ENCODE data around the gene KCNB1.

The KCNB1 gene

DNA sequence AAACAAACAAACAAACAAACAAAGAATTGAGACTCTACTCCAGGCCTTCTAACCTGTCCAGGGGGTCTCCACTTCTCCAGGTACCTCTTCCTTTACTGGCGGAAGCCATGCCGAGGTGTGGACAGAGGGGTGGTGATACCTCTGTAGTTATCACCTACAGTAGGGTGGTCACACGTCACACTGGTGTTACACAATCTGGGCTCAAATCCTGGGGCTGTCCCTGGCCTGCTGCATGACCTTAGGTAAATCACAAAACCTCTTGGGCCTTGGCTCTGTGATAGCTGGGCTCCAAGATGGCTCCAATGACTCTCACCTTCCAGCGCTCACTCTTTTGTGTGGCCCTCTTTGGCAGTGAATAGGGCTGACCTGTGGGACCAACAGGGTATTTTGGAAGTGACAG, 127.8 kb downstream of the KCNB1 start:
- Histone ChIP-seq H3K4me3 (ENCODE audit: low read length) (no peak overlapping the region), H3K27me3 (ENCODE audit: insufficient read depth, low read length) (no peaks in the 10 kb centered on the region), H3K9me3 (ENCODE audit: insufficient read depth, low read depth, low read length) (no peaks in the 10 kb centered on the region), H3K27ac (ENCODE audit: low read length) (no peak overlapping the region), H3K9ac (ENCODE audit: low read depth, low read length) (no peak overlapping the region), H3K4me1 (ENCODE audit: insufficient read depth, low read length) (no peaks in the 10 kb centered on the region), H3K36me3 (ENCODE audit: insufficient read depth, low read depth, low read length) (no peaks in the 10 kb centered on the region)

DNA sequence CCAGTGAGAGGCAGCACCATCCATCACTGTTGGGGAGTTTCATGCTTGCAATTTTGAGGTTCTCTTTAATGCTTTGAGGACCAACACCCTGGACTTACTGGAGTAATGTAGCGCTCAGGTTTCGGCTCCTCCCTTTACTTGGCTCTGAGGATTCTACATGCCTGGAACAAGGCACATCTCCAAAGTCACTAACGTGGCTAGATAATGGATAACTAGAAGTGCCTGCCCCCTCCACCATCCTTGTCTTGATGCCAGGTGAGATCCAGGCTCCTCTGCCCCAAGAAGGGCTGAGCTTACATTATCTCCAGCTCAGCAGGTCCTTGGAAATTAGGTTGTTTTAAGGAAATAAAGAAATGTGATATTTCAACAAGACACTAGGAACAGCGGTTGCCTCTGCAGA, 129.1 kb downstream of the KCNB1 start:
- Histone ChIP-seq H3K4me1 (ENCODE audit: insufficient read depth, low read length) (no peaks in the 10 kb centered on the region), H3K4me3 (ENCODE audit: low read length) (no peak overlapping the region), H3K9me3 (ENCODE audit: insufficient read depth, low read depth, low read length) (no peaks in the 10 kb centered on the region), H3K9ac (ENCODE audit: low read depth, low read length) (no peak overlapping the region), H3K27me3 (ENCODE audit: insufficient read depth, low read length) (no peaks in the 10 kb centered on the region), H3K36me3 (ENCODE audit: insufficient read depth, low read depth, low read length) (no peaks in the 10 kb centered on the region), H3K27ac (ENCODE audit: low read length) (no peak overlapping the region)

DNA sequence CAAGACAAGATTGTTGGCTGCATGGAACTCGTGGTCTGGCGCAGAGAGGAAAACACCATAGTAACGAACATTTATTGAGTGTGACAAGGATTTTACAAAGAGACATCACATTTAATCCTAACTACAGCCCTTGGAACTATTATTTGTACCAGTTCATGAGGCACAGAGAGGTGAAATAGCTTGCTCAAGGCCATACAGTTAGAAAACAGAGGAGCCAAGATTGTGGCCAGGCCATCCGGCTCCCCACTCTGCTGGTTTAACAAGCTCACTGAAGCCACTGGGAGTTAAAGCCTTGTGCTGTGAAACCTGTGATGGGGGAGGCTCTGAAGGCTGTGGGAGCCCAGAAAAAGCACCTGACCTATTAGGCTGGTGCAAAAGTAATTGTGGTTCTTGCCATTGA, 129.7 kb downstream of the KCNB1 start:
- no peaks in the 10 kb centered on the region for H3K27me3 ChIP-seq (ENCODE audit: insufficient read depth, low read length)
- no peak overlapping the region for H3K4me3 ChIP-seq (ENCODE audit: low read length)
- H3K4me1 ChIP-seq (ENCODE audit: insufficient read depth, low read length) = no peaks in the 10 kb centered on the region
- H3K9me3 ChIP-seq (ENCODE audit: insufficient read depth, low read depth, low read length) = no peaks in the 10 kb centered on the region
- H3K9ac ChIP-seq (ENCODE audit: low read depth, low read length) = no peak overlapping the region
- H3K36me3 ChIP-seq (ENCODE audit: insufficient read depth, low read depth, low read length) = no peaks in the 10 kb centered on the region
- H3K27ac ChIP-seq (ENCODE audit: low read length) = no peak overlapping the region

DNA sequence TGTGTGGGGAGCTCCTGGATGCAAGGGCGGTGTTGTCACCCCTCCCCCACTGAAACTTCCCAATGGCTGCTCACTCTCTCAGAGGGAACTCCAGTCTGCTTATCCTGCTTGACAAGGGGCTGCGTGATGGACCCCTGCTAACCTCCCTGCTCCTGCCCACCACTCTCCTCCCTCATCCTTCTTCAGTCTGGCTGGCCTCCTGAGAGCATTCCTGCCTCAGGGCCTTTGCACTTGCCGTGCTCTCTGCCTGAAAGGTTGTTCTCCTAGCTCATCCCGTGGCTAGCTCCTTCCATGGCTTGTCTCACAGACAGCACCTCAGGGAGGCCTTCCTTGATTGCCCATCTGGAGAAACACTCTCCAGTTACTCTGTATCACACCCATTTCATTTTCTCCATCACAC, 130.7 kb downstream of the KCNB1 start:
- Histone ChIP-seq H3K9ac (ENCODE audit: low read depth, low read length) (no peak overlapping the region), H3K27me3 (ENCODE audit: insufficient read depth, low read length) (no peaks in the 10 kb centered on the region), H3K27ac (ENCODE audit: low read length) (no peak overlapping the region), H3K36me3 (ENCODE audit: insufficient read depth, low read depth, low read length) (no peaks in the 10 kb centered on the region), H3K4me1 (ENCODE audit: insufficient read depth, low read length) (0 out of 2 replicates have a peak, but pooled peaks cover 2% of the 10 kb centered on the region), H3K9me3 (ENCODE audit: insufficient read depth, low read depth, low read length) (no peaks in the 10 kb centered on the region), H3K4me3 (ENCODE audit: low read length) (no peak overlapping the region)

DNA sequence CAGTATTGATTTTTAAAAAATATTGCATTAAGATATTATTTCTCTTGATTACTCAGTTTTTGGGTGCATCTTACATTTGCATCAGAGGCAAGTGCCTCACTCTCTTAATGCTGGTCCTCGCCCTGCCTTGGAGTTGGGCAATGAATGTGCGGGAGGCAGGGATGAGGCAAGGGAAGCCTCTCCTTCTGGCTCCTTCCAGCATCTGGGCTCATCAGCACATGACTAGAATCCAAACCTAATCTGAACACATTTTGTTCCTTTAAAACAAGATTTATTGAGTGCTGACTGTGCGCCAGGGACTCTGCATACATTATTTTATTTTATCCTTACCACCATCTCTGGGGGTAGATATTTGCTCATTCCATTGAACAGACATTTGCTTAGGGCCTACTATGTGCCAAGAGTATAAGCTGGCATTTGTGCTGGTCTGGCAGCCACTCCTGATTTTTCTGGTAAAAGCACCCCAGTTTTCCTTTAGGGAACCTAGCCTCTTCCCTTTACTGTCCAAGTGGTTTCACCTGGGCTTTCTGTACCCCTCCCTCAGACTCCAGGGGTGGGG, 132.7 kb downstream of the KCNB1 start:
- no peak overlapping the region for H3K9ac ChIP-seq (ENCODE audit: low read depth, low read length)
- H3K27ac ChIP-seq (ENCODE audit: low read length) = no peak overlapping the region
- H3K36me3 ChIP-seq (ENCODE audit: insufficient read depth, low read depth, low read length) = no peaks in the 10 kb centered on the region
- H3K9me3 ChIP-seq (ENCODE audit: insufficient read depth, low read depth, low read length) = no peaks in the 10 kb centered on the region
- H3K4me3 ChIP-seq (ENCODE audit: low read length) = no peak overlapping the region
- H3K27me3 ChIP-seq (ENCODE audit: insufficient read depth, low read length) = no peaks in the 10 kb centered on the region
- 0 out of 2 replicates have a peak, but pooled peaks cover 2% of the 10 kb centered on the region for H3K4me1 ChIP-seq (ENCODE audit: insufficient read depth, low read length)

DNA sequence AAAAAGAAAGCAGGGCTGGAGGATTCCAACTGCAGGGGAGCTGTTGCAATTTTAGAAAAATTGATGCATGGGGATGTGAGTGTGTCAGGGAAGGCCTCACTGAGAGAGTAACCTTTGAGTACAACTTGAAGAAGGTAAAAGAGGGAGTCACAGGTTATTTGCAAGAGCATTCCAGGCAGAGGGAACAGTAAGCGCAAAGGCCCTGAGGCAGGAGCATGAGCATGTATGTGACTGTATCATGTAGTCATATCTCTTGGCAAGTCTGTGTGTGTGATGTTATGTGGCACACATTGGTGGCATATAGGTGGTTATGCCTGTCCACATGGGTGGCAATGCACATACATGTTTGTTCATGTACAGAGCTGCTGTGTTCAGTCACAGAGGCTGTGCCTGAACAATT, 133.4 kb downstream of the KCNB1 start:
- H3K27me3 ChIP-seq (ENCODE audit: insufficient read depth, low read length) = no peaks in the 10 kb centered on the region
- no peak overlapping the region for H3K9ac ChIP-seq (ENCODE audit: low read depth, low read length)
- 0 out of 2 replicates have a peak, but pooled peaks cover 2% of the 10 kb centered on the region for H3K4me1 ChIP-seq (ENCODE audit: insufficient read depth, low read length)
- no peaks in the 10 kb centered on the region for H3K9me3 ChIP-seq (ENCODE audit: insufficient read depth, low read depth, low read length)
- H3K27ac ChIP-seq (ENCODE audit: low read length) = no peak overlapping the region
- no peaks in the 10 kb centered on the region for H3K36me3 ChIP-seq (ENCODE audit: insufficient read depth, low read depth, low read length)
- H3K4me3 ChIP-seq (ENCODE audit: low read length) = no peak overlapping the region

DNA sequence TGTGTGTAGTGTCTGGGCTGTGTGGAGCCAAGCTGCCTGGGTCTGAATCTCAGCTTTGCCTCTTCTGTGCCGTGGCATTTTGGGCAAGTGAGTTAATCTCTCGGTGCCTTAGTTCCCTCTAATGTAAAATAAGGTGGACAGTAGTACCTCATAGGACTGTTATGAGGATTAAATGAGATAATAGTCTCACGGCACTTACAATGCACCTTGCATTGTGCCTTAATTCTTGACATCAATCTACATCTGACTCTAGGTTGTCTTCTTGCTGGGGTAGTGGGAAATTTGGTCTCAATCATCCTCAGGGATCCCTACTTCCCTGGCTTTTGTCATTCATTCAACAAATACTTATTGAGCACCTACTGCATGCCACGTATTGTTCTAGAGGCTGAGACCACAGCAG, 133.9 kb downstream of the KCNB1 start:
- H3K27me3 ChIP-seq (ENCODE audit: insufficient read depth, low read length) = no peaks in the 10 kb centered on the region
- H3K9me3 ChIP-seq (ENCODE audit: insufficient read depth, low read depth, low read length) = no peaks in the 10 kb centered on the region
- H3K27ac ChIP-seq (ENCODE audit: low read length) = no peak overlapping the region
- 0 out of 2 replicates have a peak, but pooled peaks cover 2% of the 10 kb centered on the region for H3K4me1 ChIP-seq (ENCODE audit: insufficient read depth, low read length)
- H3K36me3 ChIP-seq (ENCODE audit: insufficient read depth, low read depth, low read length) = no peaks in the 10 kb centered on the region
- no peak overlapping the region for H3K4me3 ChIP-seq (ENCODE audit: low read length)
- H3K9ac ChIP-seq (ENCODE audit: low read depth, low read length) = no peak overlapping the region

DNA sequence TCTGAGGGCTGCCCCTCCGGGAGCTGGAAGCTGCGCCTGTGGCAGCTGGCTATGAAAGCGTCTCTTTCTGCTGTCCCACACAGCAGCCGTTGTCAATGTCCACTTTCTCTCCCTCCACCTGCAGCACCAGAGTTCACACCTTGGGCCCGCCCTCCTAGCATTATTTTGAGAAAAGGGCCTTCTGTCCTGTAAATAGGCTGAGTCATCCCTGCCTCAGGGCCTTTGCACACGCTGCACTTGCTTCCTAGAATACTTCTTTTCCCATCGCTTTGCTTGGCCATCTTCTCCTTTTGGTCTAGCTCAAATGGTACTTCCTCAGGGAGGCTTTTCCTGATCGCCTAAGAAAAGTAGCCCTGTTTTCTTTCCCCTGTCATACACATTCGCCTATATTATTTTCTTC, 135.3 kb downstream of the KCNB1 start:
- H3K4me1 ChIP-seq (ENCODE audit: insufficient read depth, low read length) = 0 out of 2 replicates have a peak, but pooled peaks cover 2% of the 10 kb centered on the region
- no peak overlapping the region for H3K27ac ChIP-seq (ENCODE audit: low read length)
- no peak overlapping the region for H3K4me3 ChIP-seq (ENCODE audit: low read length)
- no peaks in the 10 kb centered on the region for H3K9me3 ChIP-seq (ENCODE audit: insufficient read depth, low read depth, low read length)
- H3K27me3 ChIP-seq (ENCODE audit: insufficient read depth, low read length) = no peaks in the 10 kb centered on the region
- H3K36me3 ChIP-seq (ENCODE audit: insufficient read depth, low read depth, low read length) = no peaks in the 10 kb centered on the region
- no peak overlapping the region for H3K9ac ChIP-seq (ENCODE audit: low read depth, low read length)

DNA sequence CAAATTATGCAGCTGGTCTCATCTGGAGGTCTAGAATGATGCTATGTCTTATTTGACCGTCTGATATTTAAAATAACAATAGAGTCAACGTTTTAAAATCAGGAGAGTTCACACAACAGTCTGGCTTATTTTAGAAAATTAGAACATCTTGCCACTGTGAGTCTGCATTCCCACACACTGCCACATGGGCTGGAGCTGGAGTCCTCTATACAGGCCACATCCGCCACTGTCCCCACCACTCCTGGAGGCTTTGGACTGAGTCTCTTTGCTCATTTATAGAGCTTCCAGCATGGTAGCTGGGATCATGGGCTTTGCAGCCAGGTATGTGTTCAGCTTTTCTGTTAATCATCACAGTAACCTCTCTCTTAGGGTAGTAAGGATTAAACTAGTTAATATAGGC, 135.8 kb downstream of the KCNB1 start:
- no peaks in the 10 kb centered on the region for H3K36me3 ChIP-seq (ENCODE audit: insufficient read depth, low read depth, low read length)
- H3K4me3 ChIP-seq (ENCODE audit: low read length) = no peak overlapping the region
- no peak overlapping the region for H3K27ac ChIP-seq (ENCODE audit: low read length)
- no peak overlapping the region for H3K9ac ChIP-seq (ENCODE audit: low read depth, low read length)
- H3K4me1 ChIP-seq (ENCODE audit: insufficient read depth, low read length) = 0 out of 2 replicates have a peak, but pooled peaks cover 2% of the 10 kb centered on the region
- no peaks in the 10 kb centered on the region for H3K9me3 ChIP-seq (ENCODE audit: insufficient read depth, low read depth, low read length)
- H3K27me3 ChIP-seq (ENCODE audit: insufficient read depth, low read length) = no peaks in the 10 kb centered on the region

DNA sequence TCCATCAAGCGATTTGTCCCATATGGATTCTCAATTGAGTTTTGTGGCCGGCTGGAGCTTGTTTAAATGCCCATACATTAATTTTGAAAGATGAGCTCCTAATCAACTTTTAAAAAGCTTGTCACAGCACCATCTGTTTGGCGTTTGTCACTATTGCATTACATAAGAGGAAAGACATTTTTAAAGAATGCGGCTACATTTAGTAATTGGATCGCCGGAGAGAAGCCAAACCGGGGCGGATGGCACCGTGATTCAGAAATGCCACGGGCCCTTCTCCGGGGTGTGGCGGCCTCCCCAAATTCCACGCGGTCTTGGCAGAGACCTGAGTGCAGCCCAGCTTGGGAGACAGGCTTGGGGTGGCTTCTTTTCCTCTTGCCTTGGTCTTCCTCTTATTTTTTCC, 136.9 kb downstream of the KCNB1 start:
- Histone ChIP-seq H3K4me1 (ENCODE audit: insufficient read depth, low read length) (0 out of 2 replicates have a peak, but pooled peaks cover 2% of the 10 kb centered on the region), H3K27me3 (ENCODE audit: insufficient read depth, low read length) (no peaks in the 10 kb centered on the region), H3K9ac (ENCODE audit: low read depth, low read length) (no peak overlapping the region), H3K27ac (ENCODE audit: low read length) (no peak overlapping the region), H3K9me3 (ENCODE audit: insufficient read depth, low read depth, low read length) (no peaks in the 10 kb centered on the region), H3K4me3 (ENCODE audit: low read length) (no peak overlapping the region), H3K36me3 (ENCODE audit: insufficient read depth, low read depth, low read length) (no peaks in the 10 kb centered on the region)

DNA sequence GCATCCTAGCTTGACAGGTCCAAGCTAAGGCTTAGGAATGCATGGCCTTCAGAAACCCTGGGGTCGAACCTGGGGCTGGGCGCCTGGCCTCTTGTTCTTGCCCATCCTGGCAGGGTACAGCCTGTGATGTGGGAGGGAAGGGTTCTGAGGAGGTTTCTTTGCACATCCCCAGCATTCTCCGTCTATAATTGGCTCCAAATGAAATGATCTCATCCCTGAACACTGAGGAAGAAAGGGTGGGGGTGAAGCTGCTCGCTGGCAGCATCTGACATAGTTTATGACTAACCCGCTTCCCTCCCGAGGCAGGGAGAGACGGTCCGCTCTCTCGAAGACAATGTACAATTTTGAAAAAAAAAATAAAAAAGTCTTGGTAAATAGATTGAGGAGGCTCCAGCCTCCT, 137.5 kb downstream of the KCNB1 start:
- no peaks in the 10 kb centered on the region for H3K36me3 ChIP-seq (ENCODE audit: insufficient read depth, low read depth, low read length)
- no peak overlapping the region for H3K9ac ChIP-seq (ENCODE audit: low read depth, low read length)
- no peak overlapping the region for H3K4me3 ChIP-seq (ENCODE audit: low read length)
- H3K4me1 ChIP-seq (ENCODE audit: insufficient read depth, low read length) = 0 out of 2 replicates have a peak, but pooled peaks cover 2% of the 10 kb centered on the region
- H3K27ac ChIP-seq (ENCODE audit: low read length) = no peak overlapping the region
- H3K9me3 ChIP-seq (ENCODE audit: insufficient read depth, low read depth, low read length) = no peaks in the 10 kb centered on the region
- H3K27me3 ChIP-seq (ENCODE audit: insufficient read depth, low read length) = no peaks in the 10 kb centered on the region

DNA sequence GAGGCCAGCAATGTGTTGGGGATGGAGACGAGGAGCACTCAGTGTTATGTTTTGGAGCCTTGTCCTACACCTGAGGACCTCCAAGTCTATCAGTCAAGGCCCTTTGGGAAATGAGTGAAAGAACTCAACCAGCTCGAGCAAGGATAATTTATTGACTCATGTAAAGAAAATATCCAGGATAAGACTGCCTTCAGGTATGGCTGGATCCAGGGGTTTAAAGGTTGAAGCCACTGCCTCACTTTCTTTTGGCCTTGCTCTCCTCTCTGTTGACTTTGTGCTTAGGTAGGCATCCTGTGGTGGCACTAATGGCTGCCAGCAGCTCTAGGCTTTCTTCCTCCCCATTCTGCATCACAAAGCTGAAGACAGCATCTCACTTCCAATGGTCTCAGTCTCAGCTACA, 138.3 kb downstream of the KCNB1 start:
- Histone ChIP-seq H3K4me3 (ENCODE audit: low read length) (no peak overlapping the region), H3K9ac (ENCODE audit: low read depth, low read length) (no peak overlapping the region), H3K27ac (ENCODE audit: low read length) (no peak overlapping the region), H3K36me3 (ENCODE audit: insufficient read depth, low read depth, low read length) (no peaks in the 10 kb centered on the region), H3K27me3 (ENCODE audit: insufficient read depth, low read length) (no peaks in the 10 kb centered on the region), H3K9me3 (ENCODE audit: insufficient read depth, low read depth, low read length) (no peaks in the 10 kb centered on the region), H3K4me1 (ENCODE audit: insufficient read depth, low read length) (0 out of 2 replicates have a peak, but pooled peaks cover 2% of the 10 kb centered on the region)

Data from iPS-20b (cell line).